Activated CD4-positive, alpha-beta T cell treated with anti-CD3 and anti-CD28 coated beads, Interleukin-2, amount 10 ng/mL, durations not matched to agents 24 days and 14 days (primary cell): Measurements from ENCODE around the gene P2RX3. TPM values are rescaled to one million over a fixed set of nuclear protein-coding genes. Genes with fewer than 3 reads are reported as not detected.

Experiments used
- DNase-seq: peaks from one replicate; pipeline ENCODE4 v3.0.0; 2022
- H3K27ac Mint-ChIP-seq: one replicate; pipeline ENCODE4 v1.8.0; 2022; ENCODE audit warnings: mild to moderate bottlenecking, mixed read lengths
- H3K27me3 Mint-ChIP-seq: one replicate; pipeline ENCODE4 v1.8.0; 2022; ENCODE audit warnings: mixed read lengths
- H3K36me3 Mint-ChIP-seq: one replicate; pipeline ENCODE4 v1.8.0; 2022; ENCODE audit warnings: low read depth, mild to moderate bottlenecking, mixed read lengths
- H3K4me1 Mint-ChIP-seq: one replicate; pipeline ENCODE4 v1.8.0; 2021; ENCODE audit warnings: mixed read lengths
- H3K4me3 Mint-ChIP-seq: one replicate; pipeline ENCODE4 v1.8.0; 2022; ENCODE audit warnings: mild to moderate bottlenecking, moderate library complexity, mixed read lengths
- H3K9me3 Mint-ChIP-seq: one replicate; pipeline ENCODE4 v1.8.0; 2021; ENCODE audit warnings: mixed read lengths
- intact Hi-C: fragments of 100-400 bp; cut with micrococcal nuclease; formaldehyde crosslinking; loops from one replicate; pipeline ENCODE4 v1.15.1; 2023
- total RNA-seq: library from RNA; stranded (reverse); gene quantifications from 2 replicates; pipeline ENCODE4 v1.2.3, GENCODE V29; 2022

P2RX3 gene
- total RNA-seq, 1 donor from 2014 or later, result not detected

DNA sequence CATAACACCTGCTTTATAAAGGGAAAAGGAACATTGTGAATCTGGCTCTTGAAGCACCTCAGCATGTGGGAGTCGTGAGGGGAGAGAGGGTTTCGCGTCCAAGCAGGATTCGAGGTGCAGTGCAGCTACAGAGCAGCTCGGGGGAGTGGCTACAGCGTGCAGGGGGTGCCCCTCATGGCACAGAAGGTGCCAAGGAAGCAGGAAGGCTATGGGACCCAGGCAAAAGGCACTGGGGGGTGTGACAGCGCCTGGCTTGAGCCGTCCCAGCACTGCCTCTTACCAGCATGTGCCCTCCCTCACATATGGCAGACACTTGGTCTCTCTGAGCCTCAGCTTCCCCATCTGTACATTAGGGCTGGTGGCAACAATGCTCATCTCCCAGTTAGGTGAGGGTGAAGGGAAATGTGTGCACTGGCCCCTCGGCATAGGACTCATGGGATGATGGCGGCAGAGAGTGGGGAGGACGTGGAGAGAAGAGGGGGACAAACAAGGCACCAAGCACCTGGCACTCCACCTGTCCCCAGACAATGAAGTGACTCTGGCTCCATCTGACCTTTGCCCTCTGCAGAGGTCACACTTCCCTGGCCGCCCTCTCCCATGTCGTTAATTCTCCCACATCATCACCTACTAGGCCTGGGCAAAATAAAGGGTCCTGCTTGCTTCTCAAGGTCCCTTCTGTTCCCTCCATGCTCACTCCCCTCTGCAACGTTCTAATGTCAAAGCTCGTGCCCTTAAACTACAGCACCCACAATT, 23.8 kb upstream of the P2RX3 start:
- Mint-ChIP-seq H3K27me3 (no peaks in the 10 kb centered on the region), H3K36me3 (peaks cover 16% of the 10 kb centered on the region), H3K4me3 (no peak overlapping the region), H3K9me3 (no peaks in the 10 kb centered on the region), H3K27ac (no peak overlapping the region), H3K4me1 (peaks cover 11% of the 10 kb centered on the region)
- intact Hi-C loops, result no loop called here
- DNase-seq, result no peak

DNA sequence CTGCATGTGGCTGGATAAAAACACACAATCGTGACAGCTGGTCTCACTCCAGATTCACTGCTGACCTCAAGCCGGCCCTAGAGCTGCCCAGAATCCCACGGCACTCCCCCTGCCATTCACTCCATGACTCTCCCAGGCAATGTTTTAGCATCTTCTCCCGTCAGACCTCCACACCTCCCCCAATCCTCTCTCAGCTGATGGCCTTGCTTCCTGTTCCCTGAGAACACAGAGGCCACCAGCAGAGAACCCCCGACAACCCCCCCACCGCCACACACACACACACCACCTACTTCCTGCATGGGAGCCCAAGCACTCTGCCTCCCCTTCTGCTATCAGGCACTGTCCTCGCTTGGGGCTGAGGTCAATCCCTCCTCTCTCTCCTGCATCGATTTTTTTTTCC, 22.7 kb upstream of the P2RX3 start:
- DNase-seq, result no peak
- H3K4me3 Mint-ChIP-seq, result no peak overlapping the region
- peaks cover 16% of the 10 kb centered on the region for H3K36me3 Mint-ChIP-seq
- H3K27ac Mint-ChIP-seq, result no peak overlapping the region
- H3K4me1 Mint-ChIP-seq, result peaks cover 11% of the 10 kb centered on the region
- no peaks in the 10 kb centered on the region for H3K27me3 Mint-ChIP-seq
- intact Hi-C loops, result no loop called here
- no peaks in the 10 kb centered on the region for H3K9me3 Mint-ChIP-seq

DNA sequence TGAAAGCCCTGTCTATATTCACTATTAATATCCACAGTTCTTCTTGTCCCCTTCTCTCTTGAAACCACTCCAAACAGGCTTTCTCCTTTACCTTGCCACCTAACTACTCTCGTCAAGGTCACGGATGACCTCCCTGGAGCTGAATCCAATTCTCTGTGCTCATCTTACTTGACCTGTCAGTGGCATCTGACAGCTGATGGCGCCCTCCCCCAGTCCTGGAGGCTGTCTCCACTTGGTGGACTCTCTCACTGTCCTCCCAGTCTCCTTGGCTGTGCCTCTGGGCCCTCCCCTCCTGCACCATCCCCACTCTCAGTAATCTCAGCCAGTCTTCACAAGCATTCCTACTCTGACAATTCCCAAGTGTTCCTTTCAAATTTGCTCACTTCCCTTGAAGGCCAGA, 22.1 kb upstream of the P2RX3 start:
- Mint-ChIP-seq H3K27ac (no peak overlapping the region), H3K4me1 (peaks cover 7% of the 10 kb centered on the region), H3K27me3 (no peaks in the 10 kb centered on the region), H3K9me3 (no peaks in the 10 kb centered on the region), H3K4me3 (no peak overlapping the region), H3K36me3 (peaks cover 20% of the 10 kb centered on the region)
- no peak for DNase-seq
- intact Hi-C loops, result no loop called here

GRCh38 chr11:57318178-57318577, 20.0 kb upstream of the P2RX3 start:
- Mint-ChIP-seq H3K27ac (no peak overlapping the region), H3K4me3 (no peak overlapping the region), H3K9me3 (no peaks in the 10 kb centered on the region), H3K36me3 (peaks cover 17% of the 10 kb centered on the region), H3K4me1 (peaks cover 12% of the 10 kb centered on the region), H3K27me3 (no peaks in the 10 kb centered on the region)
- intact Hi-C loops, result no loop called here
- DNase-seq, result no peak

DNA sequence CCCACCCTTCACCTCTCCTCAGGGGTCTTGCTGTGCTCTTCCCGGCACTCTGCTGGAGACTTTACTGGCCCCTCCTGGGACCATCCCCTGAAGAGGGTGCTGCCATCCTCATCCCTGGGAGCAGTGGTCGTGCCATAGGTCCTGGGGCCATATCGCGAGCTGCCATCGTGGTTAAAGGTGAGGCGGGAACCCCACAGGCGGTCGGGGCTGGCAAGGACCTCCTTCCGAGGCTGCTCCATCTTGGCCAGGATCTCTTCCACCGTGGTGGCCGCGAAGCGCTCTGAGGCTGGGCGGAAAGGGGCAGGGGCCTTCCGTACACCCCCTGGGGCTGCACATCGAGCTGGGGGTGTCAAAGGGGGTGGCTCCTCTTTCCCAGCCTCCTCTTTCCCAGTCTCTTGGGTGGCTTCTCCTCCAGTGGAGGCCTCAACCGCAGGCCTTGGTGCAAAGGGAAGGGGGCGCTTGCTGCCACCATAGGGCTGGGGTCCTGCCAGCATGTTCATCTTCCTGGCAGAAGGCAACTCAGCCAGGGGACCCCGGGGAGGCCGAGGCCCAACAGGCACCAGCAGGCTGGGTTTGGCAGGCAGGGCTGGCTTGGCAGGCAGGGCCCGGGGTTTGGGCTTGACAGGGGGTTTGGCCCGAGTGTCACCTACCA, 18.0 kb upstream of the P2RX3 start:
- Mint-ChIP-seq H3K4me1 (peaks cover 16% of the 10 kb centered on the region), H3K4me3 (no peak overlapping the region), H3K27ac (no peak overlapping the region), H3K9me3 (no peaks in the 10 kb centered on the region), H3K27me3 (no peaks in the 10 kb centered on the region), H3K36me3 (peaks cover 15% of the 10 kb centered on the region)
- intact Hi-C loops, result no loop called here
- no peak for DNase-seq

- Mint-ChIP-seq H3K36me3 (peaks cover 21% of the 10 kb centered on the region), H3K9me3 (no peaks in the 10 kb centered on the region), H3K4me1 (peaks cover 23% of the 10 kb centered on the region), H3K27me3 (no peaks in the 10 kb centered on the region), H3K4me3 (no peak overlapping the region), H3K27ac (no peak overlapping the region)
- DNase-seq, result no peak
- intact Hi-C loops, result no loop called here
Observed at GRCh38 chr11:57320719-57321387, 17.3 kb upstream of the P2RX3 start.

GRCh38 chr11:57321388-57322255, 16.5 kb upstream of the P2RX3 start:
- Mint-ChIP-seq H3K9me3 (no peaks in the 10 kb centered on the region), H3K27me3 (no peaks in the 10 kb centered on the region), H3K4me3 (no peak overlapping the region), H3K36me3 (peaks cover 29% of the 10 kb centered on the region), H3K4me1 (peaks cover 30% of the 10 kb centered on the region), H3K27ac (no peak overlapping the region)
- no peak for DNase-seq
- intact Hi-C loops, result no loop called here

DNA sequence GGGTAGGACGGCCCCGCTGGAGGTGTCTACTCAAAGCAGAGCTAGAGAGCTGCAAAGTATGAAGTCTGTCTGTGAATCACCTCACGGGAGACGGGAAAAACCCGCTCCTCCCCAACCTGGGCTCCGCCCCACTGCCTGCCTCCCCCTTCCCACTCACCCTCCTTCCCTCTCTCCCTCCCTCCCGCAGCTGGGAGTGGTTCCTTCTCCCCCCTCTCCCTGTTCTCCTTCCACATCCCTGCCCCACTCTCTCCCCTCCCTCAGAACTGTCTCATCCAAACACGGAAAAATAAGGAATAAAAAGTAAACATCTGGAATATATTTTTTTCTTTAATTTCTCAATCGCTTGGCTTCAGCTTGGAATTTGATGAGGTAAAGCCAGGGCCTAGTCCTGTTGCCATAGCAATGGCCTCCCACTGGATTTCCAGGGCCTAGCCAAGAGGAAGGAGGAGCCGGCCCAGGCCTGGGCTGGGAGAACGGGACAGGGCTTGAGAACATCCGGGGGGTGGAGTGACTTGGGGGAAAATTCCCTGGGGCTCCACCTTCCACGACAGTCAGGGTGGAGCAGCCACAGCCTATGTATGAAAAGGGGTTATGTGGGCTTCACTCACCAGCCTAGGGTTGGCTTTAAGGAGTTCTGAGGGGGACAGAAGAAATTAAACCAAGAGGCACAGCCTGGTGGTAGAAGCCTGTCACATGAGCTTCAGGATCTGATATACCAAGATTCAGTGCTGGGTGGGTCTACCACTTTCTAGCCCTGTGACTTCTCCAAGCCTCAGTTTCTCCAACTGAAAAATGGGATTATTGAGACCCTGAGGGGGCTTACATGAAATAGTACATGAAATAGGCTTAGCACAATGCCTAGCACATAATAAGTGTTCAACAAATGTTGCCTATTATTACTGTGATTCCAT, 15.6 kb upstream of the P2RX3 start:
- H3K36me3 Mint-ChIP-seq, result peaks cover 37% of the 10 kb centered on the region
- no peaks in the 10 kb centered on the region for H3K9me3 Mint-ChIP-seq
- H3K4me1 Mint-ChIP-seq, result peaks cover 38% of the 10 kb centered on the region
- DNase-seq, result no peak
- intact Hi-C loops, result no loop called here
- peak overlapping the region; percentile 83 for H3K4me3 Mint-ChIP-seq
- H3K27me3 Mint-ChIP-seq, result no peaks in the 10 kb centered on the region
- no peak overlapping the region for H3K27ac Mint-ChIP-seq

- peak overlapping the region; percentile 80 for H3K27ac Mint-ChIP-seq
- no peaks in the 10 kb centered on the region for H3K9me3 Mint-ChIP-seq
- peaks cover 38% of the 10 kb centered on the region for H3K36me3 Mint-ChIP-seq
- peak overlapping the region; percentile 83 for H3K4me3 Mint-ChIP-seq
- intact Hi-C loops, result no loop called here
- H3K4me1 Mint-ChIP-seq, result peaks cover 40% of the 10 kb centered on the region
- no peak for DNase-seq
- H3K27me3 Mint-ChIP-seq, result no peaks in the 10 kb centered on the region
Observed at GRCh38 chr11:57323167-57323854, 14.8 kb upstream of the P2RX3 start.

DNA sequence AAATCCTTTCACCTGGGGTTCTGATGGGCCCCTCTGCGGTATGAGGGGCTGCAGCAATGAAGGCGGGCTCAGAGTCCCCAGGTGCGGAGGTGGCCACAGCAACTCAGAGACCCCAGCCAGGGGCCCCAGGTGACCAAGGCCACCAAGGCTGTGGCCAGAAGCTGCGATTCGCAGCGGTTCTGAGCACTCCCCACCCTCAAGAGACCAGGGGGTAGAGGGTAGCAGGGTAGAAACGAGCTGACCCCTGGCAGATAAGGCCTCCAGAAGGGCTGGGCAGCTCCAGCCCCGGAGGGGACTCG, 14.3 kb upstream of the P2RX3 start:
- no peak for DNase-seq
- H3K4me1 Mint-ChIP-seq, result peaks cover 40% of the 10 kb centered on the region
- intact Hi-C loops, result no loop called here

GRCh38 chr11:57324154-57324885, 13.8 kb upstream of the P2RX3 start:
- Mint-ChIP-seq H3K36me3 (peaks cover 45% of the 10 kb centered on the region), H3K9me3 (no peaks in the 10 kb centered on the region), H3K27me3 (no peaks in the 10 kb centered on the region), H3K27ac (peak overlapping the region; percentile 80), H3K4me1 (peaks cover 40% of the 10 kb centered on the region), H3K4me3 (peak overlapping the region; percentile 83)
- intact Hi-C loops, result no loop called here
- peak; percentile 67 for DNase-seq

More for the DNA sequence above, 14.3 kb upstream of the P2RX3 start:
- no peaks in the 10 kb centered on the region for H3K9me3 Mint-ChIP-seq
- peaks cover 43% of the 10 kb centered on the region for H3K36me3 Mint-ChIP-seq
- no peaks in the 10 kb centered on the region for H3K27me3 Mint-ChIP-seq
- H3K4me3 Mint-ChIP-seq, result peak overlapping the region; percentile 83
- peak overlapping the region; percentile 80 for H3K27ac Mint-ChIP-seq
